Loucy (cell line): ENCODE data around the gene PARS2.

Experiments used
- EZH2phosphoT487 ChIP-seq: fragments of 200-600 bp; IDR thresholded peaks from 2 replicates; pipeline ENCODE4 v1.6.1; 2018; ENCODE audit warnings: antibody characterized with exemption, mild to moderate bottlenecking, moderate library complexity, borderline replicate concordance
- TF ChIP-seq, protein P1 (sequence below): fragments of 200-600 bp; sonication (generic); conservative IDR thresholded peaks from 2 replicates; pipeline ENCODE4 v1.5.1; 2014; ENCODE audit warnings: mild to moderate bottlenecking, antibody characterized with exemption, low read length

DNA sequence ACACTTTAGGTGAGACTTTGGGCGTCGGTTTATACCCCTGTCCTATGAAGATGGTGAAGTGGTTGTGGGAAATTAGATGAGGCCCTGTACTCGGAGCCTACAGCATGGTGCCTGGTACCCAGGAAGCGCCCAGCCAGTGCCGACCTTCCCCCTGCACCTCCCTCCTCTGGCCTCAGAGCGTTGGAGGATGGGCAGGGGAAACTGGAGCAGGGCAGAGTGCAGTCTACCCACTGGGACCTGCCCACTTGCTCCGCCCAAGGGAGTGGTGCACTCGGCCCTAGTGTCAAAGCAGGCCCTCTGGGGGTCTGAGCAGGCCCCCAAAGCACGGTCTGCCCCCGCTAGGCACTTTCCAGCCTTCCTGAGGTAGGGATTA lies 49.8 kb upstream of the PARS2 start:
- TF ChIP-seq, protein P1, sequence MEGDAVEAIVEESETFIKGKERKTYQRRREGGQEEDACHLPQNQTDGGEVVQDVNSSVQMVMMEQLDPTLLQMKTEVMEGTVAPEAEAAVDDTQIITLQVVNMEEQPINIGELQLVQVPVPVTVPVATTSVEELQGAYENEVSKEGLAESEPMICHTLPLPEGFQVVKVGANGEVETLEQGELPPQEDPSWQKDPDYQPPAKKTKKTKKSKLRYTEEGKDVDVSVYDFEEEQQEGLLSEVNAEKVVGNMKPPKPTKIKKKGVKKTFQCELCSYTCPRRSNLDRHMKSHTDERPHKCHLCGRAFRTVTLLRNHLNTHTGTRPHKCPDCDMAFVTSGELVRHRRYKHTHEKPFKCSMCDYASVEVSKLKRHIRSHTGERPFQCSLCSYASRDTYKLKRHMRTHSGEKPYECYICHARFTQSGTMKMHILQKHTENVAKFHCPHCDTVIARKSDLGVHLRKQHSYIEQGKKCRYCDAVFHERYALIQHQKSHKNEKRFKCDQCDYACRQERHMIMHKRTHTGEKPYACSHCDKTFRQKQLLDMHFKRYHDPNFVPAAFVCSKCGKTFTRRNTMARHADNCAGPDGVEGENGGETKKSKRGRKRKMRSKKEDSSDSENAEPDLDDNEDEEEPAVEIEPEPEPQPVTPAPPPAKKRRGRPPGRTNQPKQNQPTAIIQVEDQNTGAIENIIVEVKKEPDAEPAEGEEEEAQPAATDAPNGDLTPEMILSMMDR: no peak
- TF ChIP-seq EZH2phosphoT487: no peak
